ENCODE results near the gene USP3. TPM values are rescaled to one million over a fixed set of nuclear protein-coding genes. Genes with fewer than 3 reads are reported as not detected.

The USP3 gene
- total RNA-seq, 1 donor from 2014 or later, result 57.3 TPM

DNA sequence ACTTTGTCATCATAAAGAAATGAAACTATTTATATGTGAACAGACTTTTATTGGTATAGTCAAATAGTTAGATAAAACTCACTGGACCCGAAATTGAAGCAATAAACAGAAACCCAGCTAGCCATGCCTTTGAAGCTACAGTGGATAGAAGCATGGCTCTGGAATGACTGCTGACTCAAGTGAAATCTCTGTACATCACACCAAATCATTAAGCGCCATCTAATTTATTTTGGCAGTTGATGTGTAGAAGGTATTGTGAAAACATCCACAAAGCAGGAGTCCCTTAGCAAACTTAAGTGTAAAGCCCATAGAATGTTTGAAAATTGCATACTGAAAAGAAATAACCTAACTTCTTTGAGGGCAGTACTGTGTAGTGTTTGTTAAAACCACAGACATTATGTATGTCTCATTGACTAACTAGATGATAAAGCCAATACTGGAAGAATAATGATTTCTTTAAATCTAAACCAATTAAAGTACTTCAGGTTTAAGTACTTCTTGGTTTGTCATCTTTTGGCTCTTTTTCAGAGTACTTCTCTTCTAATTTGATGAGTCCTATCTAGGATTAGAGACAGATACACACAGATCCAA is 50.0 kb downstream of the USP3 start:
- no peak for TF ChIP-seq CTCF (conservative IDR thresholded peaks at IDR 0.05)
- no peak for DNase-seq (ENCODE audit: extremely low spot score, unreplicated experiment)
- H3K27me3 Mint-ChIP-seq, result no peaks in the 10 kb centered on the region
- H3K27ac Mint-ChIP-seq, result no peak overlapping the region
- H3K36me3 Mint-ChIP-seq, result peaks cover 17% of the 10 kb centered on the region
- peaks cover 22% of the 10 kb centered on the region for H3K4me1 Mint-ChIP-seq (ENCODE audit: unreplicated experiment)
- H3K9me3 Mint-ChIP-seq, result no peaks in the 10 kb centered on the region
- no peak overlapping the region for H3K4me3 Mint-ChIP-seq

- Mint-ChIP-seq H3K4me1 (ENCODE audit: unreplicated experiment) (peaks cover 23% of the 10 kb centered on the region), H3K4me3 (no peak overlapping the region), H3K27ac (no peak overlapping the region), H3K9me3 (no peaks in the 10 kb centered on the region), H3K36me3 (peaks cover 25% of the 10 kb centered on the region), H3K27me3 (no peaks in the 10 kb centered on the region)
- TF ChIP-seq CTCF (conservative IDR thresholded peaks at IDR 0.05), result no peak
- no peak for DNase-seq (ENCODE audit: extremely low spot score, unreplicated experiment)
These were observed 51.1 kb downstream of the USP3 start for GRCh38 chr15:63555507-63555906.

- Mint-ChIP-seq H3K9me3 (no peaks in the 10 kb centered on the region), H3K4me3 (no peak overlapping the region), H3K4me1 (ENCODE audit: unreplicated experiment) (peaks cover 23% of the 10 kb centered on the region), H3K27ac (no peak overlapping the region), H3K36me3 (peaks cover 31% of the 10 kb centered on the region), H3K27me3 (no peaks in the 10 kb centered on the region)
- TF ChIP-seq CTCF (conservative IDR thresholded peaks at IDR 0.05), result no peak
- DNase-seq (ENCODE audit: extremely low spot score, unreplicated experiment), result no peak
These were observed 51.9 kb downstream of the USP3 start for GRCh38 chr15:63556246-63556645.

GRCh38 chr15:63556736-63557135 is 52.3 kb downstream of the USP3 start:
- Mint-ChIP-seq H3K9me3 (no peaks in the 10 kb centered on the region), H3K27ac (no peak overlapping the region), H3K27me3 (no peaks in the 10 kb centered on the region), H3K4me3 (no peak overlapping the region), H3K4me1 (ENCODE audit: unreplicated experiment) (peaks cover 23% of the 10 kb centered on the region), H3K36me3 (peaks cover 36% of the 10 kb centered on the region)
- no peak for DNase-seq (ENCODE audit: extremely low spot score, unreplicated experiment)
- TF ChIP-seq CTCF (conservative IDR thresholded peaks at IDR 0.05), result no peak

- no peak for TF ChIP-seq CTCF (conservative IDR thresholded peaks at IDR 0.05)
- DNase-seq (ENCODE audit: extremely low spot score, unreplicated experiment), result no peak
- no peaks in the 10 kb centered on the region for H3K9me3 Mint-ChIP-seq
- H3K27ac Mint-ChIP-seq, result no peak overlapping the region
- H3K4me3 Mint-ChIP-seq, result no peak overlapping the region
- H3K36me3 Mint-ChIP-seq, result peaks cover 40% of the 10 kb centered on the region
- peaks cover 15% of the 10 kb centered on the region for H3K4me1 Mint-ChIP-seq (ENCODE audit: unreplicated experiment)
- no peaks in the 10 kb centered on the region for H3K27me3 Mint-ChIP-seq
These were observed 55.4 kb downstream of the USP3 start for GRCh38 chr15:63559753-63560152.
